ENCODE measurements around the gene SLC37A1. TPM values are rescaled to one million over a fixed set of nuclear protein-coding genes. Genes with fewer than 3 reads are reported as not detected.

SLC37A1 gene
- total and polyA plus RNA-seq, 9 of the 15 experiments (the other 6 are each of a cell fraction or from before 2014, with no cell fraction given) = 0.06 to 3.4 (median 0.40) TPM

- TF ChIP-seq ZNF655 (CRISPR knock-in tag; IDR thresholded peaks at IDR 0.05) (no peak), CXXC5 (CRISPR knock-in tag; IDR thresholded peaks at IDR 0.05) (peak; percentile 82), ZNF165 (CRISPR knock-in tag; IDR thresholded peaks at IDR 0.05; ENCODE audit: borderline replicate concordance) (peak; percentile 87; the same call in 1 of the 2 replicates), TAF15 (IDR thresholded peaks at IDR 0.05; ENCODE audit: low read depth, low read length) (no peak), ZBTB7A (IDR thresholded peaks at IDR 0.05; ENCODE audit: borderline replicate concordance, control insufficient read depth, low read depth, low read length) (peak; percentile 13; the same call in 1 of the 2 replicates), TEAD1 (CRISPR knock-in tag; IDR thresholded peaks at IDR 0.05) (0 out of 4 replicates have a peak, but pooled peaks of 1 of the 2 experiments have one; percentile 18), PTBP1 (IDR thresholded peaks at IDR 0.05; ENCODE audit: low read depth, low read length) (no peak), ETV6 (IDR thresholded peaks at IDR 0.05; ENCODE audit: borderline replicate concordance in 1 of 2, low read depth in 2 of 2, low read length in 1 of 2) (no peak), ETV6 (CRISPR knock-in tag; IDR thresholded peaks at IDR 0.05; ENCODE audit: borderline replicate concordance) (no peak), UBTF (IDR thresholded peaks at IDR 0.05; ENCODE audit: borderline replicate concordance in 1 of 2, low read depth in 2 of 2, low read length in 2 of 2) (peak in 1 of 2 experiments; percentile 75; a peak in 1 of 4 replicates), L3MBTL2 (IDR thresholded peaks at IDR 0.05) (peak; percentile 99), FOSL1 (tag; conservative IDR thresholded peaks at IDR 0.05) (peak; percentile 60), CBX2 (IDR thresholded peaks at IDR 0.05; ENCODE audit: insufficient read depth, low read length, poor library complexity, severe bottlenecking) (no peak), MNT (conservative IDR thresholded peaks at IDR 0.05) (peak; percentile 59 to 77), NFE2 (IDR thresholded peaks at IDR 0.05; ENCODE audit: low read depth) (0 out of 2 replicates have a peak, but pooled peaks have one; percentile 17), PCBP2 (IDR thresholded peaks at IDR 0.05; ENCODE audit: low read depth, low read length, poor library complexity, severe bottlenecking) (no peak)
Measured at GRCh38 chr21:42547001-42547905, 33.6 kb downstream of the SLC37A1 start (continued).

Data from K562 (cell line).